H1 (cell line): ENCODE data around the gene BAZ2B. TPM values are rescaled to one million over a fixed set of nuclear protein-coding genes. Genes with fewer than 3 reads are reported as not detected.

Source experiments
- CTCF ChIA-PET: fragments of 300-600 bp; sonication (Branson Sonifier 250); formaldehyde crosslinking; loops from one replicate; lab custom pipeline; 2021; ENCODE audit not compliant: partially characterized antibody; lab: Charles Lee
- POLR2A ChIA-PET: fragments of 300-600 bp; sonication (Branson Sonifier 250); formaldehyde crosslinking; loops from one replicate; lab custom pipeline; 2021; ENCODE audit warnings: inconsistent platforms; ENCODE audit not compliant: partially characterized antibody; lab: Charles Lee
- DNase-seq, 2 experiments: peaks; one replicate each; pipeline versions ENCODE4 v3.0.0 to v3.0.0-alpha.2; 2010 to 2022; ENCODE audit warnings: low spot score in 2 of 2, low read depth in 1 of 2, mixed read lengths in 1 of 2
- FAIRE-seq: peaks from 2 replicates; lab custom pipeline; 2011; peaks lifted over from hg19 to GRCh38; lab: Jason Lieb, UNC
- H2AFZ ChIP-seq: 2 replicates; pipeline ENCODE4 v1.8.1; 2012; ENCODE audit warnings: low read length, inconsistent platforms
- H2AK5ac ChIP-seq: 2 replicates; pipeline ENCODE4 v1.6.1; 2013; ENCODE audit warnings: low read depth, low read length
- H2BK120ac ChIP-seq: replicated peaks from 2 replicates; pipeline ENCODE3; 2013; ENCODE audit warnings: low read depth, low read length, inconsistent platforms
- H2BK12ac ChIP-seq: 2 replicates; pipeline ENCODE4 v1.6.1; 2013; ENCODE audit warnings: low read depth, low read length
- H2BK15ac ChIP-seq: 2 replicates; pipeline ENCODE4 v1.6.1; 2013; ENCODE audit warnings: low read length
- H2BK20ac ChIP-seq: 2 replicates; pipeline ENCODE4 v1.6.1; 2013; ENCODE audit warnings: low read length
- H2BK5ac ChIP-seq: 2 replicates; pipeline ENCODE4 v1.6.1; 2013; ENCODE audit warnings: low read depth, low read length
- H3K14ac ChIP-seq: 2 replicates; pipeline ENCODE4 v1.6.1; 2013; ENCODE audit warnings: inconsistent platforms; ENCODE audit not compliant: insufficient read length
- H3K18ac ChIP-seq: 2 replicates; pipeline ENCODE4 v1.6.1; 2013; ENCODE audit warnings: low read length; ENCODE audit errors: extremely low read depth
- H3K23ac ChIP-seq: 2 replicates; pipeline ENCODE4 v1.6.1; 2013; ENCODE audit warnings: inconsistent platforms; ENCODE audit not compliant: insufficient read length
- H3K23me2 ChIP-seq: 2 replicates; pipeline ENCODE4 v1.6.1; 2013; ENCODE audit warnings: low read depth, low read length
- H3K27ac ChIP-seq: 2 replicates; pipeline ENCODE4 v1.6.1; 2011; ENCODE audit warnings: low read depth, low read length, inconsistent platforms
- H3K27me3 ChIP-seq, 4 experiments: replicated peaks in 1 of 4; 1 replicate in 1 of 4; 2 replicates in 3 of 4; pipeline versions ENCODE4 v1.6.1 to v1.8.1; 2011 to 2013; ENCODE audit warnings: low read length in 3 of 4, mild to moderate bottlenecking in 3 of 4, inconsistent platforms in 2 of 4, mixed read lengths in 2 of 4, moderate library complexity in 1 of 4; ENCODE audit not compliant: control insufficient read depth in 3 of 4, insufficient read depth in 3 of 4; ENCODE audit errors: extremely low read depth in 1 of 4
- H3K36me3 ChIP-seq, 4 experiments: 2 replicates each; pipeline versions ENCODE4 v1.6.1 to v1.8.1; 2011 to 2013; ENCODE audit warnings: mild to moderate bottlenecking in 4 of 4, low read length in 3 of 4, moderate library complexity in 2 of 4, control low read depth in 1 of 4, inconsistent platforms in 1 of 4; ENCODE audit not compliant: insufficient read depth in 4 of 4, control insufficient read depth in 2 of 4
- H3K4ac ChIP-seq: replicated peaks from 2 replicates; pipeline ENCODE3; 2013; ENCODE audit warnings: low read length, low read depth, mixed read lengths, inconsistent platforms; ENCODE audit not compliant: insufficient read length
- H3K4me1 ChIP-seq, 4 experiments: replicated peaks in 1 of 4; 1 replicate in 1 of 4; 2 replicates in 3 of 4; pipeline versions ENCODE4 v1.6.1 to v1.8.1; 2011 to 2013; ENCODE audit warnings: low read length in 3 of 4, inconsistent platforms in 2 of 4, mixed read lengths in 1 of 4; ENCODE audit not compliant: insufficient read depth in 4 of 4, control insufficient read depth in 3 of 4
- H3K4me2 ChIP-seq, 2 experiments: 2 replicates each; pipeline versions ENCODE4 v1.6.1 to v1.8.1; 2011 to 2013; ENCODE audit warnings: low read depth in 2 of 2, low read length in 2 of 2, control low read depth in 1 of 2, inconsistent platforms in 1 of 2, mild to moderate bottlenecking in 1 of 2; ENCODE audit not compliant: insufficient read depth in 1 of 2
- H3K4me3 ChIP-seq, 4 experiments: fragments of 200-600, 300-600 bp in 1 of 4; sonication (generic), shearing (Covaris generic), sonication (Bioruptor Twin) in 1 of 4; 2 replicates each; pipeline versions ENCODE4 v1.5.1 to v1.8.1; 2011 to 2016; ENCODE audit warnings: low read length in 4 of 4, low read depth in 3 of 4, control low read depth in 2 of 4, inconsistent platforms in 2 of 4, mild to moderate bottlenecking in 2 of 4, mixed read lengths in 1 of 4, moderate library complexity in 1 of 4; ENCODE audit not compliant: insufficient read depth in 2 of 4; ENCODE audit errors: extremely low read depth in 1 of 4
- H3K56ac ChIP-seq: replicated peaks from 2 replicates; pipeline ENCODE3; 2013; ENCODE audit warnings: low read depth, mild to moderate bottlenecking, mixed read lengths, low read length, inconsistent platforms; ENCODE audit not compliant: insufficient read length
- H3K79me1 ChIP-seq: 2 replicates; pipeline ENCODE4 v1.6.1; 2013; ENCODE audit warnings: low read depth, low read length, control low read depth
- H3K79me2 ChIP-seq, 2 experiments: 2 replicates each; pipeline versions ENCODE4 v1.6.1 to v1.8.1; 2012 to 2013; ENCODE audit warnings: low read length in 2 of 2, mild to moderate bottlenecking in 2 of 2, inconsistent platforms in 1 of 2; ENCODE audit not compliant: insufficient read depth in 2 of 2, control insufficient read depth in 1 of 2
- H3K9ac ChIP-seq, 4 experiments: replicated peaks in 1 of 4; 1 replicate in 1 of 4; 2 replicates in 3 of 4; pipeline versions ENCODE4 v1.6.1 to v1.8.1; 2011 to 2013; ENCODE audit warnings: low read depth in 3 of 4, low read length in 3 of 4, control low read depth in 2 of 4, mild to moderate bottlenecking in 2 of 4, moderate library complexity in 2 of 4, inconsistent platforms in 1 of 4; ENCODE audit errors: extremely low read depth in 1 of 4
- H3K9me3 ChIP-seq, 2 experiments: 2 replicates each; pipeline versions ENCODE4 v1.6.1 to v1.8.1; 2012 to 2013; ENCODE audit warnings: mild to moderate bottlenecking in 2 of 2, moderate library complexity in 2 of 2, control low read depth in 1 of 2, inconsistent platforms in 1 of 2, low read depth in 1 of 2, low read length in 1 of 2, mixed read lengths in 1 of 2; ENCODE audit not compliant: insufficient read depth in 2 of 2
- H4K20me1 ChIP-seq, 2 experiments: replicated peaks in 1 of 2; 2 replicates each; pipeline versions ENCODE3 to v1.8.1; 2011 to 2013; ENCODE audit warnings: inconsistent platforms in 2 of 2, low read length in 2 of 2, mild to moderate bottlenecking in 1 of 2; ENCODE audit not compliant: insufficient read depth in 2 of 2, control insufficient read depth in 1 of 2
- H4K5ac ChIP-seq: 2 replicates; pipeline ENCODE4 v1.6.1; 2013; ENCODE audit warnings: low read length, low read depth, mixed read lengths, inconsistent platforms; ENCODE audit not compliant: insufficient read length
- H4K8ac ChIP-seq: 2 replicates; pipeline ENCODE4 v1.8.0; 2013; ENCODE audit warnings: mild to moderate bottlenecking, moderate library complexity, low read length, inconsistent platforms; ENCODE audit not compliant: insufficient read depth; ENCODE audit errors: extremely low read depth
- H4K91ac ChIP-seq: replicated peaks from 2 replicates; pipeline ENCODE3; 2013; ENCODE audit warnings: low read length, mixed read lengths, inconsistent platforms; ENCODE audit not compliant: insufficient read length
- RFX5 ChIP-seq: IDR thresholded peaks from 2 replicates; pipeline ENCODE4 v1.6.1; 2011; ENCODE audit warnings: low read depth, low read length, improper control_type of control experiment, borderline replicate concordance
- SUZ12 ChIP-seq: fragments of 200-600 bp; sonication (generic); IDR thresholded peaks from 2 replicates; pipeline ENCODE4 v1.6.1; 2012; ENCODE audit warnings: mild to moderate bottlenecking, inconsistent platforms, low read length, moderate library complexity, mixed read lengths
- polyA plus RNA-seq, 7 experiments: library from polyadenylated mRNA; depleted of rRNA in 3 of 7; stranded (reverse) in 5 of 7; unstranded in 2 of 7; fragments of >200 nt in 5 of 7; fragments of 200-250 nt in 2 of 7; gene quantifications; 1 replicate in 5 of 7; 2 replicates in 1 of 7; 4 replicates in 1 of 7; pipeline versions ENCODE4 v1.2.1 to v1.2.3, GENCODE V29; 2011 to 2013; ENCODE audit warnings: missing spikeins in 2 of 7, mixed read lengths in 2 of 7
- total RNA-seq: library from RNA; stranded (reverse); fragmentation: NEBNext Ultra II Directional; extraction: Animal tissue kit (Norgen Biotek cat#: 25700); gene quantifications from 2 replicates; pipeline ENCODE4 v1.2.1, GENCODE V29; 2021

BAZ2B gene
- total and polyA plus RNA-seq, 2 of the 8 experiments (the other 6 are each of a cell fraction or from before 2014, with no cell fraction given): 15.2 to 46.3 TPM

- no peaks in the 10 kb centered on the region; a peak in 1 of 7 replicates for H3K27me3 ChIP-seq
- no peak overlapping the region for H4K5ac ChIP-seq
- H3K79me2 ChIP-seq: peaks cover 0 to 7% of the 10 kb centered on the region in 2 experiments; a peak in 2 of 4 replicates
- H3K27ac ChIP-seq: no peak overlapping the region
- H2BK20ac ChIP-seq: no peak overlapping the region
- no peaks in the 10 kb centered on the region for H3K9me3 ChIP-seq
- no peaks in the 10 kb centered on the region; the same call in 1 of the 2 replicates for H3K79me1 ChIP-seq
- CTCF ChIA-PET: interaction anchor here (0.6 to 1.7 kb wide), 4 partner anchors 8 to 431 kb away, joined by 3 to 5 read pairs (median 4); no protein-coding TSS in a partner anchor
- no peak overlapping the region for H2BK15ac ChIP-seq
- no peak overlapping the region for H3K56ac ChIP-seq
- no peak overlapping the region for H3K4ac ChIP-seq
- no peak overlapping the region for H2BK12ac ChIP-seq
- peaks cover 10% of the 10 kb centered on the region; the same call in 1 of the 2 replicates for H3K23me2 ChIP-seq
- H4K91ac ChIP-seq: no peak overlapping the region
- H2AFZ ChIP-seq: no peak overlapping the region
- H3K4me1 ChIP-seq: no peaks in the 10 kb centered on the region
- no peak overlapping the region for H3K14ac ChIP-seq
- H3K36me3 ChIP-seq: no peaks in the 10 kb centered on the region
- FAIRE-seq (no peak), DNase-seq (no peak)
- peak overlapping the region in 1 of 4 experiments; percentile 68; a peak in 2 of 8 replicates for H3K4me3 ChIP-seq
- H2BK120ac ChIP-seq: no peak overlapping the region
- POLR2A ChIA-PET: interaction anchor here (0.7 to 2.2 kb wide), 8 partner anchors 8 to 619 kb away, joined by 3 to 9 read pairs (median 6); partner anchors contain the start of gene MARCHF7
- H3K18ac ChIP-seq: no peak overlapping the region
- no peak overlapping the region for H2BK5ac ChIP-seq
- no peak overlapping the region for H4K8ac ChIP-seq
- peak overlapping the region; percentile 92 to 97; a peak in 3 of 4 replicates for H3K4me2 ChIP-seq
- TF ChIP-seq SUZ12 (no peak), RFX5 (no peak)
- no peaks in the 10 kb centered on the region for H4K20me1 ChIP-seq
- no peak overlapping the region for H3K23ac ChIP-seq
- H3K9ac ChIP-seq: no peak overlapping the region
- H2AK5ac ChIP-seq: no peak overlapping the region
Measured at GRCh38 chr2:159287733-159288132, 328.6 kb downstream of the BAZ2B start.
